Measurements from ENCODE around the gene MAP3K7. TPM values are rescaled to one million over a fixed set of nuclear protein-coding genes. Genes with fewer than 3 reads are reported as not detected.

The MAP3K7 gene
- total and polyA plus RNA-seq, 4 donors, result 10.3 to 29.2 (median 19.4) TPM

DNA sequence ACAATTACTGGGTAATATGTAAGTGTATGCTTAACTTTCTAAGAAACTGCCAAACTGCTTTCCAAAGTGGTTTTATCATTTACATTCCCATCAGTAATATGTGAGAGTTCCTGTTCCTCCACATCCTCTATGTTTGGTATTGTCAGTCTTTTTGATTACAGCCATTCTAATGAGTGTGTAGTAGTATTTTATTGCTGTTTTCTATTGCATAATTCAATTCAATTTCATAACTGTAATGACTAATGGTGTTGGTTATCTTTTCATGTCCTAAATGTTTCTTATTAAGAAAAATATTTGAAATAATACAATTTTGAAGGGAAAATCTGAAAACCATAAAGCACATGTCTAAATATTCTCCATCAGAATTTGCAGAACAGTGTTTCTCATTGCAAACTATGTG, 119.3 kb downstream of the MAP3K7 start:
- H3K27me3 ChIP-seq (ENCODE audit: control insufficient read depth in 1 of 2, insufficient read depth in 2 of 2, low read length in 1 of 2), result no peaks in the 10 kb centered on the region
- no peaks in the 10 kb centered on the region for H3K36me3 ChIP-seq (ENCODE audit: control insufficient read depth in 1 of 2, insufficient read depth in 2 of 2, low read length in 1 of 2)
- DNase-seq (no peak), ATAC-seq (ENCODE audit: low FRiP score) (no peak)
- H3K4me3 ChIP-seq (ENCODE audit: low read length in 2 of 2), result no peak overlapping the region
- intact Hi-C loops (cut with DNase I), result no loop called here
- no peaks in the 10 kb centered on the region for H3K4me1 ChIP-seq (ENCODE audit: control insufficient read depth in 1 of 2, insufficient read depth in 2 of 2, low read length in 2 of 2)
- no peaks in the 10 kb centered on the region for H3K9me3 ChIP-seq (ENCODE audit: control insufficient read depth, low read length)
- no peak overlapping the region for H3K27ac ChIP-seq (ENCODE audit: low read depth in 1 of 2, low read length in 2 of 2)

- H3K4me3 ChIP-seq (ENCODE audit: low read length in 2 of 2), result no peak overlapping the region
- ATAC-seq (ENCODE audit: low FRiP score) (no peak), DNase-seq (no peak)
- intact Hi-C loops (cut with DNase I), result no loop called here
- no peaks in the 10 kb centered on the region for H3K4me1 ChIP-seq (ENCODE audit: control insufficient read depth in 1 of 2, insufficient read depth in 2 of 2, low read length in 2 of 2)
- no peaks in the 10 kb centered on the region for H3K27me3 ChIP-seq (ENCODE audit: control insufficient read depth in 1 of 2, insufficient read depth in 2 of 2, low read length in 1 of 2)
- no peaks in the 10 kb centered on the region for H3K36me3 ChIP-seq (ENCODE audit: control insufficient read depth in 1 of 2, insufficient read depth in 2 of 2, low read length in 1 of 2)
- 64 to 66% methylated on average over 8 of the region's 8 CpGs for WGBS, 2 donors
- no peaks in the 10 kb centered on the region for H3K9me3 ChIP-seq (ENCODE audit: control insufficient read depth, low read length)
- H3K27ac ChIP-seq (ENCODE audit: low read depth in 1 of 2, low read length in 2 of 2), result no peak overlapping the region
Measured at GRCh38 chr6:90466154-90466940, 120.5 kb downstream of the MAP3K7 start.

GRCh38 chr6:90465686-90466085, 121.2 kb downstream of the MAP3K7 start:
- Histone ChIP-seq H3K27me3 (ENCODE audit: control insufficient read depth in 1 of 2, insufficient read depth in 2 of 2, low read length in 1 of 2) (no peaks in the 10 kb centered on the region), H3K4me1 (ENCODE audit: control insufficient read depth in 1 of 2, insufficient read depth in 2 of 2, low read length in 2 of 2) (no peaks in the 10 kb centered on the region), H3K36me3 (ENCODE audit: control insufficient read depth in 1 of 2, insufficient read depth in 2 of 2, low read length in 1 of 2) (no peaks in the 10 kb centered on the region), H3K4me3 (ENCODE audit: low read length in 2 of 2) (no peak overlapping the region), H3K9me3 (ENCODE audit: control insufficient read depth, low read length) (no peaks in the 10 kb centered on the region), H3K27ac (ENCODE audit: low read depth in 1 of 2, low read length in 2 of 2) (no peak overlapping the region)
- no peak for ATAC-seq (ENCODE audit: low FRiP score)
- no peak for DNase-seq
- WGBS, 2 donors, result 89 to 90% methylated on average over 2 of the region's 2 CpGs
- intact Hi-C loops (cut with DNase I), result no loop called here

GRCh38 chr6:90464507-90464906, 122.4 kb downstream of the MAP3K7 start:
- DNase-seq (no peak), ATAC-seq (ENCODE audit: low FRiP score) (no peak)
- intact Hi-C loops (cut with DNase I), result no loop called here
- Histone ChIP-seq H3K36me3 (ENCODE audit: control insufficient read depth in 1 of 2, insufficient read depth in 2 of 2, low read length in 1 of 2) (no peaks in the 10 kb centered on the region), H3K9me3 (ENCODE audit: control insufficient read depth, low read length) (peaks cover 2% of the 10 kb centered on the region), H3K4me1 (ENCODE audit: control insufficient read depth in 1 of 2, insufficient read depth in 2 of 2, low read length in 2 of 2) (no peaks in the 10 kb centered on the region), H3K27me3 (ENCODE audit: control insufficient read depth in 1 of 2, insufficient read depth in 2 of 2, low read length in 1 of 2) (no peaks in the 10 kb centered on the region), H3K4me3 (ENCODE audit: low read length in 2 of 2) (no peak overlapping the region), H3K27ac (ENCODE audit: low read depth in 1 of 2, low read length in 2 of 2) (no peak overlapping the region)
- 87 to 88% methylated on average over 7 of the region's 7 CpGs for WGBS, 2 donors

- H3K27ac ChIP-seq (ENCODE audit: low read depth in 1 of 2, low read length in 2 of 2), result no peak overlapping the region
- intact Hi-C loops (cut with DNase I), result no loop called here
- ATAC-seq (ENCODE audit: low FRiP score) (no peak), DNase-seq (no peak)
- no peaks in the 10 kb centered on the region for H3K27me3 ChIP-seq (ENCODE audit: control insufficient read depth in 1 of 2, insufficient read depth in 2 of 2, low read length in 1 of 2)
- 94 to 99% methylated on average over 4 of the region's 4 CpGs for WGBS, 2 donors
- H3K4me3 ChIP-seq (ENCODE audit: low read length in 2 of 2), result no peak overlapping the region
- peaks cover 2% of the 10 kb centered on the region for H3K9me3 ChIP-seq (ENCODE audit: control insufficient read depth, low read length)
- H3K4me1 ChIP-seq (ENCODE audit: control insufficient read depth in 1 of 2, insufficient read depth in 2 of 2, low read length in 2 of 2), result no peaks in the 10 kb centered on the region
- no peaks in the 10 kb centered on the region for H3K36me3 ChIP-seq (ENCODE audit: control insufficient read depth in 1 of 2, insufficient read depth in 2 of 2, low read length in 1 of 2)
Measured at GRCh38 chr6:90463874-90464273, 123.0 kb downstream of the MAP3K7 start.

Data from aorta (tissue), 5 donors.